Measurements from ENCODE around the gene RAPGEFL1.
"Not testable (repeated sequence)": the region's sequence is repeated elsewhere in the genome, so short reads cannot be mapped to it uniquely, and the experiment has no call there.

Gene RAPGEFL1, protein sequence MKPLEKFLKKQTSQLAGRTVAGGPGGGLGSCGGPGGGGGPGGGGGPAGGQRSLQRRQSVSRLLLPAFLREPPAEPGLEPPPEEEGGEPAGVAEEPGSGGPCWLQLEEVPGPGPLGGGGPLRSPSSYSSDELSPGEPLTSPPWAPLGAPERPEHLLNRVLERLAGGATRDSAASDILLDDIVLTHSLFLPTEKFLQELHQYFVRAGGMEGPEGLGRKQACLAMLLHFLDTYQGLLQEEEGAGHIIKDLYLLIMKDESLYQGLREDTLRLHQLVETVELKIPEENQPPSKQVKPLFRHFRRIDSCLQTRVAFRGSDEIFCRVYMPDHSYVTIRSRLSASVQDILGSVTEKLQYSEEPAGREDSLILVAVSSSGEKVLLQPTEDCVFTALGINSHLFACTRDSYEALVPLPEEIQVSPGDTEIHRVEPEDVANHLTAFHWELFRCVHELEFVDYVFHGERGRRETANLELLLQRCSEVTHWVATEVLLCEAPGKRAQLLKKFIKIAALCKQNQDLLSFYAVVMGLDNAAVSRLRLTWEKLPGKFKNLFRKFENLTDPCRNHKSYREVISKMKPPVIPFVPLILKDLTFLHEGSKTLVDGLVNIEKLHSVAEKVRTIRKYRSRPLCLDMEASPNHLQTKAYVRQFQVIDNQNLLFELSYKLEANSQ

DNA sequence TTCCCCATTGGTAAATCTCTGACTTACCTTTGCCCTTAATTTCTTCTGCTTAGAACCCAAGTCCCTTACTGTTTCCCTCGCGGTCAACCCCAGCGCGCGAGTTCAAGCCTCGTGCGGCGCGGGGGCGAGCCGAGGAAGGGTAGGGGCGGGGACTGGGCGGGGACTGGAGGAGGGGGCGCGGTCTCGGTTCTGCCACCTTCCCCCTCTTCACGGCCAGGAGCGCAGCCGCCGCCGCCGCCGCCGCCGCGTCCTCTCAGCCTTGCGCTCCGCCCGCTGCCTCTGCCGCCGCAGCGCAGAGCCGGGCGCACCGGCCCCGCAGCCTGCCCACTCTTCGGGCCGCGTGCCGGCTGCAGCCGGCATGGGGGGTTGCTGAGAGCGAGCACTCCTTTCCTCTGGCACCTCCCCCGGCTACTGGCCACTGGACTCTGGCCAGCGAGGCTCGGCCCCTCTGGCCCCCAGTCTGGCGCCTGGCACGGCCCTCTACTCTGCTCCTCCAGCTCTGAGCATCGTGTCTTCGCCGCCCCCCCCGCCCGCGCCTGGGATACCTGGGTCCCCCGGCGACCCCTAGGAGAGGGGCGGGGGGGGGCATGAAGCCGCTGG lies at the start of gene RAPGEFL1:
TSS of gene RAPGEFL1 (plus strand) at position 196 of the 600 bp plus-strand sequence. CDS start at position 588, 392 bp downstream.
- DNase-seq (ENCODE audit: low spot score): peak; percentile 80

DNA sequence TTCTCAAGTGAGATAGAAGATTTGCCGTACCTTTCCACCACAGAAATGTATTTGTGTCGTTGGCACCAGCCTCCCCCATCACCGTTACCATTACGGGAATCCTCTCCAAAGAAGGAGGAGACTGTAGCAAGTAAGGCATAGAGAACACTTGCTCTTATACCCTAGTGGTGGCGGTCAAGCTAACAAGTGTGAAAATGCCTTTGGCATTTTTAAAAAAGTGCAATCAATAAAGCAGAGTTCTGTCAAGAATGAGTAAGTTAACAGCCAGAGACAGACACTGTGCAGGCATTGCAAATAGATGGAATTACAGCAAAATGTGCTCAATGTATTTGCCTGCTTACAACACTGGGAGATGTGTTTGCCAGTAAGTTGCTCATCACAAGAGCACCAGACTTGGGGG lies 47.8 kb upstream of the RAPGEFL1 start:
- no peak for DNase-seq (ENCODE audit: low spot score)

DNA sequence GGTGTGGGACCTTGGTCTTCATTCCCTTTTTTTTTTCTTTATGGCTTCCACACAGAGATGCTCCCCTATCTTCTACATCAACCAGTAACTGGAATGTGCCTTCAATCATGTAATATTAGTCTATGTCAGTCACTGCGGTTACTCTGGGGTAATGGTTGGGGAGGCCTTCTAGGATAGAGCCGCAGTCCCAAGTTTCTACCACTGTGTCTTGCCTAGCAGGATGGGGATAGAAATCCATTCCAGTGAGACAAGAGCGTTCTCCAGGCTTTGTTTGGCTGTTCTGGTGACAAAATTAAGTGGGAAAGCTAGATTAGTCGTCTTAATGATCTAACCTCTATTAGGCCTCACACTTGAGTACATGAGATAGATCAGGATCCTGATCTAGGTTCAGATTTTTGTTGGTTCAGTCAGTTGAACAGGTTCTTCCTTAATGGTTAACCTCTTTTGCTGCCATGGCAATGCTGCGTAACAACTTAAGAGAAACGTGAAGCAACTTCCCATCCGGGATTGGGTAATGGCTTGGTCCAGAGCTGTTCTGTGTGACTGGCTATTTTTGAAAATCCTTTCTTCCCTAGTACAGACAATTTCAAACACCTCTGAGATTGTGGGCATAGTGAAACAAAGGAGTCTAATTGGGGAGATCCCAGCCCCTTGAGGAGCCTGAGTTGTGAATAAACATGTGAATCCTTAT lies 46.8 kb upstream of the RAPGEFL1 start:
- no peak for DNase-seq (ENCODE audit: low spot score)

DNA sequence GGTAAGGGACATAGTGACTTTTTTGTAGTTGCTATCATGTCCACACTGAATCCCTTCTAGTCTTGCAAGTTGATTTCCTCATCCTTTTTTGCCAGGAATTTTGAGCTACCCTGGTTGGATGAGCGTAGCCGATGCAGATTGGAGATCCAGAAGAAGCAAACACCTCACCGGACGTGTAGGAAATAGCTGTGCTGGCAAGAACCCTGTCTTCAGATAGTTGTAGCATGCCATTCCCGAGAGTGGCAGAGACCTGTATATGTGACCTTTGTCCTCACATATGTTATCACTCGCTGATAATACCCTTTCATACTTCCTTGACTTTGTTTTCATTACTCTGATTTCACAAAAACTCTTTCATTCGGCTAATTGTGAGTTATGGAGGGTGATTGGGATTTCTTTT lies 43.1 kb upstream of the RAPGEFL1 start:
- no peak for DNase-seq (ENCODE audit: low spot score)

DNA sequence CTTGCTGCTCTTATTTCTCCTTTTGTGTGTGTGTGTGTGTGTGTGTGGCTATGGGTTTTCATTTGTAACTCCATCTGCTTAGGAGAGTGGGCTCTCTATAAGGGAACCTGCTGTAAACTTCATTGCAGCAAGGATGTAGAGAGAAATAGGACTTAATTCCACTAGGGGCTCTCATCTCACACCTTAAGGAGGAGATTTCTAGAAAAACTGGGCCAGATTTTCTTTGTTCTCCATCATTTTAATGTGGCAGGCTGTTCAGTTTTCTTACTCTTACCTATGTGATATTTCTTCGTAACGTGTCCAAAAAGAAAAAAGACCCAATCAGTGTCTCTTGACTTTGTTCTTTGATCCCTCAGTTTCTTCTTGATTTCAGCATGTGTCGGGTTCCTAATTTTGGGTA lies 41.5 kb upstream of the RAPGEFL1 start:
- DNase-seq (ENCODE audit: low spot score): no peak

DNA sequence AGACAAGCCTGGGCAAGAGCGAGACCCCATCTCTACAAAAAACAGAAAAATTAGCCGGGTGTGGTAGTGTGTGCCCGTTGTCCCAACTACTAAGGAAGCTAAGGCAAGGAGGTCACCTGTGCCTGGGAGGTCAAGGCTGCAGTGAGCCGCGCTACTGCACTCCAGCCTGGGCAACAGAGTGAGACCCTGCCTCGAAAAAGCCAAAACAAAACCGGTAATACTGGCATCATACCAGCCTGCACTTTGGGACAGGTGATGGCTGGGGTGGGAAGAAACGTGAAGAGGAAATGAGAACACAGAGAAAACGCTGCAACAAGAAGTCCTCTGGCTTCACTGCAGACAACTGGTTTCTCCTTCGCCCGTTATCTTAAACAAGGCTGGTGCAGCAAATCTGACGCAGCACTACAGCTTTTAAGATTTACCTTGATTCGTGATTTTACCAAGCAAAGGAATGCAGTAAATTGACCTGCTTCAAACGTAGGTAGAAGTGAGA lies 37.7 kb upstream of the RAPGEFL1 start:
- DNase-seq (ENCODE audit: low spot score): no peak

DNA sequence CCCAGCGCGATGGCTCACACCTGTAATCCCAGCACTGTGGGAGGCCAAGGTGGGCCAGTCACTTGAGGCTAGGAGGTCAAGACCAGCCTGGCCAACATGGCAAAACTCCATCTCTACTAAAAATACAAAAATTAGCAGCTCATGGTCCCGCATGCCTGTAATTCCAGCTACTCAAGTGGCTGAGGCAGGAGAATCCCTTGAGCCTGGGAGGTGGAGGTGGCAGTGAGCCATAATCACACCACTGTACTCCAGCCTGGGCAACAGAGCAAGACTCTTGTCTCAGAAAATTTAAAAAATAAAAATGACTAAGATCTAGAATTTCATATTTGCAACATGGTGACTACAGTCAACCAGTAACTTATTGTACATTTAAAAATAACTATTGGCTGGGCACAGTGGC lies 34.1 kb upstream of the RAPGEFL1 start:
- DNase-seq (ENCODE audit: low spot score): not testable (repeated sequence)

DNA sequence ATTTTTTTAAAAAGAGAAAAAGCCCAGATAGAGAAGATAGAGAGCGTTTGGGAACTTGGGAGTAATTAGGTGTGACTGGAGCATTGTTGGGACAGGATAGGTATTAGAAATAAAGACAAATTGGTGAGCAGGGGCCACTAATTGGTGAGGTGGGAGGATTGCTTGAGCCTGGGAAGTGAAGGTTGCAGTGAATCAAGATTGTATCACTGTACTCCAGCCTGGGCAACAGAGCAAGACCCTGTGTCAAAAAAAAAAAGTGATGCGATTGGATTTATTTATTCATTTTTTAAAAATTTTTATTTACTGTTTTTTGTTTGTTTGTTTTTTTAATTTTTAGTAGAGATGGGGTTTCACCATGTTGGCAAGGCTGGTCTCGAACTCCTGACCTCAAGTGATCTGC lies 31.8 kb upstream of the RAPGEFL1 start:
- no peak for DNase-seq (ENCODE audit: low spot score)

DNA sequence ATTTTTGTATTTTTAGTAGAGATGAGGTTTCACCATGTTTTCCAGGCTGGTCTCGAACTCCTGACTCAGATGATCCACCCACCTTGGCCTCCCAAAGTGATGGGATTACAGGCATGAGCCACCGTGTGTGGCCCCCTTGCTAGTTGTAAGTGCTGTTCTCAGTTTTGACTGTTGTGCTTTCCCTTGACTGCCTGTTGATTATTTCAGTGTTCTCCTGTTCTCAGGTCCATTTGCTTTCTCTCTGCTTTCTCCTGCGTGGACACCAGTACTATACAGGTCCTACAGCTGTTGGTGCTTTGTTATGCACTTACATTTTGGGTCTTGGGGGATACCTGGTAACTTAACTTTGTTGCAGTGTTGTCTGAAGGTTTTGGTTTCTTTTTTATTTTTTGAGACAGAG lies 28.7 kb upstream of the RAPGEFL1 start:
- no peak for DNase-seq (ENCODE audit: low spot score)

DNA sequence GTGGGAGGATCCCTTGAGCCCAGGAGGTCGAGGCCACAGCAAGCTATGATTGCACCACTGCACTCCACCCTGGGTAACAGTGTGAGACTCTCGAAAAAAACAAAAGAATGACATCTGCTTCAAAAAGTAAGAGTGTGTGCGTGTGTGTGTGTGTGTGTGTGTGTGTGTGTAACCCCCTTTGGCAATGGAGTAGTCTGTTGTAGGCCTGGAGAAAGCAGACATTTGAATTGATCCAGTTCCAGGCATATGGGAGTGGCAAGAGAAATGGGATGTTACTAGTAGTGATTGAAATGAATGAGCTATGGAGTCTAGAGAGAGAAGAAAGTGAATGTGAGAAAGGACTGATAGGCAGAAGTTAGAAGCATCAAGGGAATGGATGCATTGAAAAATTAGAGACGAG lies 27.0 kb upstream of the RAPGEFL1 start:
- no peak for DNase-seq (ENCODE audit: low spot score)

DNA sequence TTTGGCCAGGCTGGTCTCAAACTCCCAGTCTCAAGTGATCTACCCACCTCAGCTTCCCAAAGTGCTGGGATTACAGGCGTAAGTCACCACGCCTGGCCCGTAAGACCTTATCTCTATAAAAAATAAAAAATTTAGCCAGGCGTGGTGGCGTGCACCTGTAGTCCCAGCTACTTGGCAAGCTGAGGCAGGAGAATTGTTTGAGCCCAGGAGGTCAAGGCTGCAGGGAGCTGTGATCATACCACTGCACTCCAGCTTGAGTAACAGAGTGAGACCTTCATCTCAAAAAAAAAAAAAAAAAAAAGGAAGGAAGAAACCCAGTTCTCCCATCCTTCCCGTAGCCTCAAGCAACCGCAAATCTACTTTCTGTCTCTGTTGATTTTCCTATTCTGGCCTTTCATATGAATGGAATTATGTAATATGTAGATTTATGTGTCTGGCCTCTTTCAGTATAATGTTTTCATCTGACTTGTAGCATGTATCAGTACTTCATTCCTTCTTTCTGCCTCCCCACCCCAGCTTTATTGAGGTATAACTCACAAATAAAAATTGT lies 25.8 kb upstream of the RAPGEFL1 start:
- DNase-seq (ENCODE audit: low spot score): no peak

DNA sequence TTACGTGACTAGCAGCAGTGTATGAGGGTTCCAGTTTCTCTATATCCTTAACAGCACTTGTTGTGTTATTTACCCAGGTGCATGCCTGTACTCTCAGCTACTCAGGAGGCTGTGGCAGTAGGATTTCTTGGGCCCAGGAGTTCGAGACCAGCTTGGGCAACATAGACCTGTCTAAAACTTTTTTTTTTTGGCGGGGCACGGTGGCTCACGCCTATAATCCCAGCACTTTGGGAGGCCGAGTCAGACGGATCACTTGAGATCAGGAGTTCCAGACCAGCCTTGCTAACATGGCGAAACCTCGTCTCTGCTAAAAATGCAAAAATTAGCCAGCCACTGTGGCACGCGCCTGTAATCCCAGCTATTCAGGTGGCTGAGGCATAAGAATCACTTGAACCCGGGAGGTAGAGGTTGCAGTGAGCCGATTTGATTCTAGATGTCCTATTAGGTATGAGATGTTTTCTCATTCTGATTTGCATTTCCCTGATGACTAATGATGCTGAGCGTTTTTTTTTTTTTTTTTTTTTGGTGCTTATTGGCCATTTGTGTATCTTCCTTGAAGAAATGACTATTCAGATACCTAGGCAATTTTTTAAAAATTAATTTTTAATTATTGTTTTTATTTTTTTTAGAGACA lies 23.6 kb upstream of the RAPGEFL1 start:
- DNase-seq (ENCODE audit: low spot score): no peak

DNA sequence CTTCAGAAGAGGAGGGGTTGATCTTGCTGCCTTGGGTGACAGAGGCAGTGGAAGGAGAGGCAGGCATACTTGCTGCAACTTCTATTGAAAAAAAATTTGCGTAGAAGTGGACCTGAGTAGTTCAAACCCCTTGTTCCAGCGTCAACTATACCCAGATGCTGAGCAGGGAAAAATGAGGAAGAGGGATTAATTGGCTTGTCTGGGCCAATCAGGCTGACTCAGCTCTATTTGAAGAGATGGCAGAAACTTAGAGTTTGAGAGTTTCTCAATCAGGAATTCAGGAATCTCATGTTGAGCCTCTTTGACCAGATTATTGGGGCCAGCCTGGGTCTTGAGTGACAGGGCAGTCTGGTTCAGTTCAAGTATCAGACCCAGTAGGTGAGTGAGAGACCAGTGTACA lies 19.3 kb upstream of the RAPGEFL1 start:
- no peak for DNase-seq (ENCODE audit: low spot score)

DNA sequence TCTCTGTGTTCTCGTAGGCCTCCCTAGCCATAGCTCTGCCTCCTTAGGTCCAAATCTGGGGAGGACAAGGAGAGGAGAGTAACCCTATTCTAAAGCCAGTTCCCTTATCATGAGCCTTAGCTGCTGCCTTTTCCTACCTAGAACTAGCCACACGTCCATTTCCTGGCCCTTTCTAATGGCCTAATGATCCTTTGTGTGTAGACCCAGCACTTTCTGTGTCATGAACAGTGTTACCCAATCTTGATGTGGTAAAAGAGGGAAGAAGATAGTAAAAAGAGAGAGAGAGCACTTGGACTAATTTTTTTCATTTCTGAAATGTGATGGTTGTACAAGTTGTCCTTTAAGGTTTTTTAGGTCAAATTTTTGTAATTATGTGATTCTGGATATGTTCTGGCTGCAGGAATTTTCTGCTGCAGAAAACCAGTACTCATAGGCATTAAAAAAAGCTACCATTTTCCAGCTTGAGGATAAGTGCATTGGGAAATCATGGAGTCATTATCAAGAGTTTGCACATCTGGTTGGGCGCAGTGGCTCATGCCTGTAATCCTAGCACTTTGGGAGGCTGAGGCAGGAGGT lies 18.7 kb upstream of the RAPGEFL1 start:
- DNase-seq (ENCODE audit: low spot score): no peak

DNA sequence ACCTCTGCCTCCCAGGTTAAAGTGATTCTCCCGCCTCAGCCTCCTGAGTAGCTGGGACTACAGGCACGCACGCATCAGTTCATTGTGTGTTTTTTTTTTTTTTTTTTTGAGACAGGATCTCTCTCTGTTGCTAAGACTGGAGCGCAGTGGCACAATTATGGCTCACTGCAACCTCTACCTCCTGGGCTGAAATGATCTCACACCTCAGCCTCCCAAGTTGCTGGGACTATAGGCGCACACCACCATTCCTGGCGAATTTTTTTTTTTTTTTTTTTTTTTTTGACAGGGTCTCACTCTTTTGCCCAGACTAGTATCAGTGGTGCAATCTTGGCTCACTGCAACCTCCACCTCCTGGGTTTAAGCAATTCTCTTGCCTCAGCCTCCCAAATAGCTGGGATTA lies 17.8 kb upstream of the RAPGEFL1 start:
- no peak for DNase-seq (ENCODE audit: low spot score)

DNA sequence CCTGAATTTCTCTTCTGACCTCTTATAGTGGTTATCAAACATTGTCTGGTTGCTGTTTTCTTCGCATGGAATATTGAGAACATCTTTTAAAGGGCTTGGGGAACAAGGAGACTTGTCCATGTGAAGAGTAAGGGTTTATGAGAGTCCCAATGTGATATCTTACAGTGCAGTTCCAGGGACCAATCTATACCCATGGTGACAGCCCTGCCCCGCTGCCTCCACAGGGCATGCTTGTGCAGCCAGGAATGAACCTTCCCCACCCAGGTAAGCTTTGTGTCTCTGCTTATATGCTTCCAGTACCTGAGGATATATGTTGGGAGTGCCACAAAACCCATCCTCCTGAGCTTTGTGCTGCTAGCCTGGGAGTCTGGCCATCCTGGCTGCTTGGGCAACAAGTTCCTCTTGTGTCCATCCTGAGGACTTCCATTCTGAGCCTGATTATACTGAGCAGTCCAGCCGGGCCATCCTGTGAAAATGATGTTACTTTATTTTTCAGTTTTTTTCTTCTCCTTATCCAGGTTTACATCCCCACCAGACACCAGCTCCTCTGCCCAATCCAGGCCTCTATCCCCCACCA lies 9.5 kb upstream of the RAPGEFL1 start:
- DNase-seq (ENCODE audit: low spot score): no peak

DNA sequence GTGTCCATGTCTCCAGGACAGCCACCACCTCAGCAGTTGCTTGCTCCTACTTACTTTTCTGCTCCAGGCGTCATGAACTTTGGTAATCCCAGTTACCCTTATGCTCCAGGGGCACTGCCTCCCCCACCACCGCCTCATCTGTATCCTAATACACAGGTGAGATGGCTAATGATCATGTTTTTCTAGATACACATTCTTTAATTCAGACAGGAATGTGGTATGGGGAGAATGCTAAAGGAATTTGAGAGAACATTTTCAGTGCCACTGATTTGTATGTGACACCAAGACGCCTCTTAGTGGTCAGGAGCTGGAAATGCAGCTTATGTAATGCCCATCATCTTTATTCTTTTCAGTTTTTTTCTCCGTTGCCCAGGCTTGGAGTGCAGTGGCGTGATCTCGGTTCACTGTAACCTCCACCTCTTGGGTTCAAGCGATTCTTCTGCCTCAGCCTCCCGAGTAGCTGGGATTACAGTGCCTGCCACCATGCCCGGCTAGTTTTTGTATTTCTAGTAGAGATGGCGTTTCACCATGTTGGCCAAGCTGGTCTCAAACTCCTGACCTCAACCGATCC lies 8.9 kb upstream of the RAPGEFL1 start:
- DNase-seq (ENCODE audit: low spot score): peak; percentile 83

DNA sequence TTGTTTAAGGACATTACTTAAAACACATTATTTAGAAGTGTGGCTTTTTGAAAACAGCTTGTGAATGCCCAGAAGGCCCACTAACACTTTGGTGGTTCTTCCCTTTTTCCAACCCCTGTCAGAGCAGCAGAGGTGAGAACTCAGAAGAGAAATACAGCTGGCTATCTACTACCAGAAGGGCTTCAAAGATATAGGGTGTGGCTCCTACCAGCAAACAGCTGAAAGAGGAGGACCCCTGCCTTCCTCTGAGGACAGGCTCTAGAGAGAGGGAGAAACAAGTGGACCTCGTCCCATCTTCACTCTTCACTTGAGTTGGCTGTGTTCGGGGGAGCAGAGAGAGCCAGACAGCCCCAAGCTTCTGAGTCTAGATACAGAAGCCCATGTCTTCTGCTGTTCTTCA lies 6.9 kb upstream of the RAPGEFL1 start:
- DNase-seq (ENCODE audit: low spot score): no peak

DNA sequence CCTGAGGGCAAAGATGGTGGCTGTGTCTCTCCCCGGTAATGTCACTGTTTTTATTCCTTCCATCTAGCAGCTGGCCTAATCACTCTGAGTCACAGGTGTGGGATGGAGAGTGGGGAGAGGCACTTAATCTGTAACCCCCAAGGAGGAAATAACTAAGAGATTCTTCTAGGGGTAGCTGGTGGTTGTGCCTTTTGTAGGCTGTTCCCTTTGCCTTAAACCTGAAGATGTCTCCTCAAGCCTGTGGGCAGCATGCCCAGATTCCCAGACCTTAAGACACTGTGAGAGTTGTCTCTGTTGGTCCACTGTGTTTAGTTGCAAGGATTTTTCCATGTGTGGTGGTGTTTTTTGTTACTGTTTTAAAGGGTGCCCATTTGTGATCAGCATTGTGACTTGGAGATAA lies 5.5 kb upstream of the RAPGEFL1 start:
- no peak for DNase-seq (ENCODE audit: low spot score)

DNA sequence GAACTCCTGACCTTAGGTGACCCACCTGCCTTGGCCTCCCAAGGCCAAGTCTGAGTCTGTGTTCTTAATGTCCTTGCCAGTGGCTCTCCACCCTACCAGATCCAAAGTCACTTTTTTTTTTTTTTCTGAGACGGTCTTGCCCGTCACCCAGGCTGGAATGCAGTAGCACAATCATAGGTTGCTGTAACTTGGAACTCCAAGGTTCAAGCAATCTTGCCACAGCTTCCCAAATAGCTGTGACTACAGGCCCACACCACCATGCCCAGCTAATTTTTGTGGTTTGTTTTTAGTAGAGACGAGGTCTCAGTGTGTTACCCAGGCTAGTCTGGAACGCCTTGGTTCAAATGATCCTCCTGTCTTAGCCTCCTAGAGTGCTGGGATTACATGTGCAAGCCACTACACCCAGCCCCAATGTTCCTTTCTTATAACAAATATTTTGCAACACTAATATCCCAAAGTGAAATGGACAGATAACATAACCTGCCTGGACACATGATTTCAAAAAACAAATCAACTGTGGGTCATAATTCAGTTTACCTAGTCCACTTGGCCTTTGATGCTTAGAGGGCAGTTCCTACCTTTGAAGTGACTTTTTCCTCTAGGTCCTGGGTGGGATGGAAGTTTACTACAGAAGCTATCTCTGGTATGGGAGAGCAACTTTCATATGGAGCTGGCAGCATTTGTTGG lies 4.0 kb upstream of the RAPGEFL1 start:
- no peak for DNase-seq (ENCODE audit: low spot score)

Measured in AG08395 (cell line).